Brain microvascular endothelial cell (primary cell): ENCODE data around the gene PALS2.

Experiments
- DNase-seq: peaks from one replicate; pipeline ENCODE4 v3.0.0-alpha.2; 2020
- H3K27ac ChIP-seq: fragments of 250-450 bp; sonication (Bioruptor Pico); 2 replicates; pipeline ENCODE4 v1.5.1; 2020; ENCODE audit warnings: mild to moderate bottlenecking, moderate library complexity
- H3K27me3 ChIP-seq: fragments of 250-450 bp; sonication (Bioruptor Pico); replicated peaks from 2 replicates; pipeline ENCODE4 v1.5.1; 2020; ENCODE audit warnings: mild to moderate bottlenecking
- H3K36me3 ChIP-seq: fragments of 250-450 bp; sonication (Bioruptor Pico); replicated peaks from 2 replicates; pipeline ENCODE4 v1.5.1; 2020; ENCODE audit warnings: mild to moderate bottlenecking
- H3K4me3 ChIP-seq: 2 replicates; pipeline ENCODE4 v1.5.1; 2011; ENCODE audit warnings: low read depth, mild to moderate bottlenecking, control low read depth, low read length, moderate library complexity
- in situ Hi-C: cut with HindIII; loops from 2 replicates; pipeline ENCODE4 v1.10.0; 2017; ENCODE audit warnings: low sequenced_read_pairs, low pct_ligation_motif_present
- TF ChIP-seq, protein P1 (sequence below): IDR thresholded peaks from 2 replicates; pipeline ENCODE4 v1.5.1; 2011; ENCODE audit warnings: low read depth, mild to moderate bottlenecking, moderate library complexity, low read length, control low read depth, inconsistent platforms; ENCODE audit errors: missing control alignments

The PALS2 gene

DNA sequence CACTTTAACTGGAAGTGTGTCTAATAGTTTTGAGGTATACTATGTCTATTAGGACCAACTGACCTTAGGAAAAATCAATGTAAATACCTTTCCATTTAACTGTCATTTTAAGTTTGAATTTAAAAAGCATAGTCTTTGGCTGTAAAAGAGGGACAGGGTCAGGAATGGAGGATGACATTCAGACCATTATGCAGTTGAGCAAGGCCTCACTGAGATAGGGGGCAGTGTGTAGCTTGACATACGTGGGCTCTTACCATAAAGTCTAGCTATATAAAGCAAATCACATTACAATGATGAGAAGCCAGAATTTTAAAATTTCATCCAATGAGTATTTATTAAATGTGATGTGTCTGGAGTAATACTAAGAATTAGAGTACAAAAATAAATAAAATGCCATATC, 17.9 kb downstream of the PALS2 start:
- H3K36me3 ChIP-seq, result no peaks in the 10 kb centered on the region
- H3K27me3 ChIP-seq, result no peaks in the 10 kb centered on the region
- H3K4me3 ChIP-seq, result no peak overlapping the region
- no peak for DNase-seq
- in situ Hi-C loops, result no loop called here
- H3K27ac ChIP-seq, result no peak overlapping the region
- TF ChIP-seq, protein P1, sequence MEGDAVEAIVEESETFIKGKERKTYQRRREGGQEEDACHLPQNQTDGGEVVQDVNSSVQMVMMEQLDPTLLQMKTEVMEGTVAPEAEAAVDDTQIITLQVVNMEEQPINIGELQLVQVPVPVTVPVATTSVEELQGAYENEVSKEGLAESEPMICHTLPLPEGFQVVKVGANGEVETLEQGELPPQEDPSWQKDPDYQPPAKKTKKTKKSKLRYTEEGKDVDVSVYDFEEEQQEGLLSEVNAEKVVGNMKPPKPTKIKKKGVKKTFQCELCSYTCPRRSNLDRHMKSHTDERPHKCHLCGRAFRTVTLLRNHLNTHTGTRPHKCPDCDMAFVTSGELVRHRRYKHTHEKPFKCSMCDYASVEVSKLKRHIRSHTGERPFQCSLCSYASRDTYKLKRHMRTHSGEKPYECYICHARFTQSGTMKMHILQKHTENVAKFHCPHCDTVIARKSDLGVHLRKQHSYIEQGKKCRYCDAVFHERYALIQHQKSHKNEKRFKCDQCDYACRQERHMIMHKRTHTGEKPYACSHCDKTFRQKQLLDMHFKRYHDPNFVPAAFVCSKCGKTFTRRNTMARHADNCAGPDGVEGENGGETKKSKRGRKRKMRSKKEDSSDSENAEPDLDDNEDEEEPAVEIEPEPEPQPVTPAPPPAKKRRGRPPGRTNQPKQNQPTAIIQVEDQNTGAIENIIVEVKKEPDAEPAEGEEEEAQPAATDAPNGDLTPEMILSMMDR, result peak; percentile 38

DNA sequence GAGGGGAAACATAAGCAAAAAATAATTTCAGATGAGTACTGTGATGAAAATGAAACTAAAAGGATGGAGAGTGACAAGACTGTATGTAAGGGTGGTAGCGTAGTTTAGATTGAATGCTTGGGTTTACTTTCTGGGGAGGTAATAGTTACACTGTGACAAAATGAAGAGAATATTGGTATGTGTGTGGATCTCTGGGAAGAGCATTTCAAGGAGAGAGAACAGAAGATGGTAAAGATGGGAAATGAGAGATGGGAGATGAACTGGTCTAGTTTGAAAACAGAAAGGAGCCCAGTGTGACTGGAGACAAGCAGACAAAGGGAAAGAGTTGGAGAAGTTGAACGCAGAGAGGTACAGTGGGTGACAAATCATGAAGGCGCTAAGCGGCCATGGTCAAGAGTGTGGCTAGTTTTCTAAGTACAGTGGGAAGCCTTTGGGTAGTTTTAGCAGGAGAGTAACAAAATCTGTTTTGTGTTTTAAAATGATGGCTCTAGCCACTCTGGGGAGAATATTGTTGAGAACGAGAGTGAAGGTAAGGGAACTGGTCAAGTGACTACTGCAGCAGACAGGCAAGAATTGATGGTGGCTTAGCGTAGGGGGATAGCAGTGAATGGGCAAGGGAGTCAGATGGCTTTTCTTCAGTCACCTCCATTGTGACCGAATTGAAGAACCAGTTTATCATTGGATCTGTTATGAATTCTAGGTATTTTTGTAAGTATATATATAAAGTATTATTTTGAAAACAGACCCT, 22.6 kb downstream of the PALS2 start:
- no peak overlapping the region for H3K27ac ChIP-seq
- no peak for DNase-seq
- H3K4me3 ChIP-seq, result no peak overlapping the region
- H3K36me3 ChIP-seq, result no peaks in the 10 kb centered on the region
- TF ChIP-seq, protein P1, result no peak
- no peaks in the 10 kb centered on the region for H3K27me3 ChIP-seq
- in situ Hi-C loops, result no loop called here

GRCh38 chr7:24597014-24597413, 23.8 kb downstream of the PALS2 start:
- Histone ChIP-seq H3K4me3 (no peak overlapping the region), H3K27me3 (no peaks in the 10 kb centered on the region), H3K27ac (no peak overlapping the region), H3K36me3 (no peaks in the 10 kb centered on the region)
- TF ChIP-seq, protein P1, result no peak
- in situ Hi-C loops, result no loop called here
- no peak for DNase-seq

DNA sequence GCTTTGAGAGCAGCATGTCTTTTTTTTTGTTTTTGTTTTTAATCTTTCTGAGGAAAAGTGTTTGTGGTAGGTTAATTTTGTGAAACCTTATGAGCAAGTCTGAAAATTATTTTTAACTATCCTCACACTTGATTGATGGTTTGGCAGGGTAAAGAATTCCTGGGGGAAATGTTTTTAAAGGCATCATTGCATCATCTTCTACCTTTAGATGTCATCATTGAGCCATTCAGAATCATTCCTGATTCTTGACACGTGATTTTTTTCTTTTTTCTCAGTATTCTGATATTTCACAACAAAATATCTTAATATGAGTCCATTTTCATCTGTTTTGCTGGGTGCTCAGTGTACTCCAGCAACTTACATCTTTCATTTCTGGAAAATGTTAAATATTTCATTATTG, 28.3 kb downstream of the PALS2 start:
- no peaks in the 10 kb centered on the region for H3K36me3 ChIP-seq
- H3K4me3 ChIP-seq, result no peak overlapping the region
- TF ChIP-seq, protein P1, result no peak
- DNase-seq, result no peak
- H3K27me3 ChIP-seq, result no peaks in the 10 kb centered on the region
- in situ Hi-C loops, result no loop called here
- H3K27ac ChIP-seq, result no peak overlapping the region

GRCh38 chr7:24602860-24603456, 29.7 kb downstream of the PALS2 start:
- H3K27ac ChIP-seq, result no peak overlapping the region
- H3K27me3 ChIP-seq, result no peaks in the 10 kb centered on the region
- in situ Hi-C loops, result no loop called here
- TF ChIP-seq, protein P1, result no peak
- no peak overlapping the region for H3K4me3 ChIP-seq
- no peak for DNase-seq
- no peaks in the 10 kb centered on the region for H3K36me3 ChIP-seq
